H9 (cell line): ENCODE measurements around the gene TRIM26. TPM values are rescaled to one million over a fixed set of nuclear protein-coding genes. Genes with fewer than 3 reads are reported as not detected.

Experiments used
- DNase-seq: peaks from one replicate; pipeline ENCODE4 v3.0.0-alpha.2; 2017
- H2AFZ ChIP-seq: one replicate; pipeline ENCODE4 v1.6.1; 2013; ENCODE audit warnings: mild to moderate bottlenecking, low read length, control low read depth, moderate library complexity
- H2AK5ac ChIP-seq: 2 replicates; pipeline ENCODE4 v1.6.1; 2013; ENCODE audit warnings: low read length, control low read depth, mixed read lengths; ENCODE audit not compliant: insufficient read length
- H2BK120ac ChIP-seq: one replicate; pipeline ENCODE4 v1.6.1; 2013; ENCODE audit warnings: low read depth, mild to moderate bottlenecking, low read length, control low read depth, inconsistent platforms; ENCODE audit not compliant: poor library complexity, severe bottlenecking
- H2BK12ac ChIP-seq: 2 replicates; pipeline ENCODE4 v1.6.1; 2013; ENCODE audit warnings: low read length, control low read depth, mixed read lengths, low read depth; ENCODE audit not compliant: insufficient read length
- H2BK15ac ChIP-seq: 2 replicates; pipeline ENCODE4 v1.6.1; 2013; ENCODE audit warnings: low read depth, low read length, control low read depth
- H2BK20ac ChIP-seq: one replicate; pipeline ENCODE4 v1.6.1; 2013; ENCODE audit warnings: low read depth, mild to moderate bottlenecking, low read length, control low read depth, inconsistent platforms; ENCODE audit not compliant: poor library complexity, severe bottlenecking
- H2BK5ac ChIP-seq: 2 replicates; pipeline ENCODE4 v1.6.1; 2013; ENCODE audit warnings: low read length, control low read depth, mixed read lengths; ENCODE audit not compliant: insufficient read length
- H3K14ac ChIP-seq: 2 replicates; pipeline ENCODE4 v1.6.1; 2013; ENCODE audit warnings: low read length, control low read depth; ENCODE audit not compliant: insufficient read depth
- H3K18ac ChIP-seq: 2 replicates; pipeline ENCODE4 v1.6.1; 2013; ENCODE audit warnings: low read depth, mild to moderate bottlenecking, mixed read lengths, low read length, control low read depth; ENCODE audit not compliant: insufficient read length
- H3K23ac ChIP-seq: 2 replicates; pipeline ENCODE4 v1.6.1; 2013; ENCODE audit warnings: low read length, control low read depth, mixed read lengths, low read depth; ENCODE audit not compliant: insufficient read length
- H3K23me2 ChIP-seq: 2 replicates; pipeline ENCODE4 v1.6.1; 2013; ENCODE audit warnings: low read depth, mild to moderate bottlenecking, mixed read lengths, low read length, control low read depth; ENCODE audit not compliant: insufficient read length, poor library complexity, severe bottlenecking
- H3K27ac ChIP-seq: 2 replicates; pipeline ENCODE4 v1.5.1; 2013; ENCODE audit warnings: low read length, control low read depth, mixed read lengths, low read depth; ENCODE audit not compliant: insufficient read length
- H3K27me3 ChIP-seq: 2 replicates; pipeline ENCODE4 v1.6.1; 2013; ENCODE audit warnings: low read length, control low read depth, inconsistent platforms; ENCODE audit not compliant: insufficient read depth
- H3K4ac ChIP-seq: 2 replicates; pipeline ENCODE4 v1.6.1; 2013; ENCODE audit warnings: low read depth, mild to moderate bottlenecking, control low read depth, inconsistent platforms, low read length, moderate library complexity
- H3K4me1 ChIP-seq: 2 replicates; pipeline ENCODE4 v1.6.1; 2013; ENCODE audit warnings: low read length, control low read depth, inconsistent platforms; ENCODE audit not compliant: insufficient read depth
- H3K4me2 ChIP-seq: 2 replicates; pipeline ENCODE4 v1.6.1; 2013; ENCODE audit warnings: low read length, control low read depth, mixed read lengths; ENCODE audit not compliant: insufficient read length, insufficient read depth
- H3K56ac ChIP-seq: 2 replicates; pipeline ENCODE4 v1.6.1; 2013; ENCODE audit warnings: low read depth, mild to moderate bottlenecking, mixed read lengths, low read length, control low read depth; ENCODE audit not compliant: insufficient read length
- H3K79me1 ChIP-seq: 2 replicates; pipeline ENCODE4 v1.6.1; 2013; ENCODE audit warnings: low read depth, mild to moderate bottlenecking, moderate library complexity, low read length, control low read depth, inconsistent platforms; ENCODE audit not compliant: insufficient read depth, poor library complexity, severe bottlenecking
- H3K79me2 ChIP-seq: 2 replicates; pipeline ENCODE4 v1.6.1; 2013; ENCODE audit warnings: low read length, control low read depth, inconsistent platforms; ENCODE audit not compliant: insufficient read depth
- H3K9ac ChIP-seq: 2 replicates; pipeline ENCODE4 v1.6.1; 2013; ENCODE audit warnings: low read length, control low read depth, mixed read lengths; ENCODE audit not compliant: insufficient read length; ENCODE audit errors: extremely low read depth
- H3K9me3 ChIP-seq: one replicate; pipeline ENCODE4 v1.6.1; 2013; ENCODE audit warnings: low read depth, low read length, inconsistent platforms; ENCODE audit not compliant: control insufficient read depth
- H3T11ph ChIP-seq: one replicate; pipeline ENCODE4 v1.6.1; 2013; ENCODE audit warnings: mild to moderate bottlenecking, low read length, control low read depth, inconsistent platforms
- H4K20me1 ChIP-seq: one replicate; pipeline ENCODE4 v1.6.1; 2013; ENCODE audit not compliant: control insufficient read depth, insufficient read length, insufficient read depth
- H4K5ac ChIP-seq: 2 replicates; pipeline ENCODE4 v1.6.1; 2013; ENCODE audit warnings: low read depth, mild to moderate bottlenecking, mixed read lengths, low read length, control low read depth; ENCODE audit not compliant: insufficient read length
- H4K8ac ChIP-seq: replicated peaks from 2 replicates; pipeline ENCODE4 v1.6.1; 2013; ENCODE audit warnings: low read length, control low read depth, mixed read lengths, low read depth; ENCODE audit not compliant: insufficient read length
- H4K91ac ChIP-seq: 2 replicates; pipeline ENCODE4 v1.6.1; 2013; ENCODE audit warnings: low read depth, mild to moderate bottlenecking, moderate library complexity, mixed read lengths, low read length, control low read depth; ENCODE audit not compliant: insufficient read length
- H3K27ac Mint-ChIP-seq, 3 experiments: 2 replicates in 2 of 3; 3 replicates in 1 of 3; pipeline ENCODE4 v1.8.0; 2020 to 2021; ENCODE audit warnings: mixed read lengths in 3 of 3, mild to moderate bottlenecking in 1 of 3, moderate library complexity in 1 of 3
- H3K27me3 Mint-ChIP-seq: 2 replicates; pipeline ENCODE4 v1.8.0; 2021; ENCODE audit warnings: low read depth, mild to moderate bottlenecking, moderate library complexity, mixed read lengths
- H3K36me3 Mint-ChIP-seq, 3 experiments: 2 replicates in 2 of 3; 3 replicates in 1 of 3; pipeline ENCODE4 v1.8.0; 2020 to 2021; ENCODE audit warnings: low read depth in 3 of 3, mixed read lengths in 3 of 3; ENCODE audit not compliant: insufficient read depth in 1 of 3
- H3K4me1 Mint-ChIP-seq, 2 experiments: 2 replicates each; pipeline ENCODE4 v1.8.0; 2020; ENCODE audit warnings: mixed read lengths in 2 of 2
- H3K4me3 Mint-ChIP-seq, 2 experiments: 2 replicates in 1 of 2; 3 replicates in 1 of 2; pipeline ENCODE4 v1.8.0; 2020 to 2021; ENCODE audit warnings: mild to moderate bottlenecking in 2 of 2, mixed read lengths in 2 of 2, moderate library complexity in 1 of 2
- H3K9me3 Mint-ChIP-seq, 2 experiments: 2 replicates in 1 of 2; 3 replicates in 1 of 2; pipeline ENCODE4 v1.8.0; 2020; ENCODE audit warnings: mild to moderate bottlenecking in 2 of 2, mixed read lengths in 2 of 2, moderate library complexity in 1 of 2
- CTCF ChIP-seq: fragments of 200-600 bp; sonication (generic); conservative IDR thresholded peaks from 3 replicates; pipeline ENCODE4 v1.8.0; 2021; ENCODE audit warnings: antibody characterized with exemption, mild to moderate bottlenecking
- WGBS: extraction: QIAGEN DNeasy Blood & Tissue Kit; methylation state at CpG from one replicate; pipeline ENCODE4 v1.1.7; 2013; ENCODE audit warnings: missing lambda C conversion rate, low lambda C conversion rate, mixed read lengths; ENCODE audit not compliant: insufficient read length; ENCODE audit errors: extremely low coverage; 5-methylcytosine and 5-hydroxymethylcytosine counted together
- total RNA-seq: library from RNA; stranded (reverse); gene quantifications from 2 replicates; pipeline ENCODE4 v1.2.1, GENCODE V29; 2021

Gene TRIM26
- total RNA-seq, 1 experiment from 2014 or later, result 35.8 TPM

GRCh38 chr6:30188541-30188940 lies 24.7 kb downstream of the TRIM26 start:
- Histone ChIP-seq H2AK5ac (no peak overlapping the region), H2AFZ (no peak overlapping the region), H3K56ac (no peak overlapping the region), H4K8ac (no peak overlapping the region), H3K27ac (no peak overlapping the region), H3K23me2 (no peaks in the 10 kb centered on the region), H2BK15ac (no peak overlapping the region), H3K9ac (no peak overlapping the region), H3K14ac (no peak overlapping the region), H3K4me1 (no peaks in the 10 kb centered on the region), H2BK120ac (no peak overlapping the region), H3K9me3 (no peaks in the 10 kb centered on the region), H4K91ac (no peak overlapping the region), H2BK20ac (no peak overlapping the region), H3K79me1 (no peaks in the 10 kb centered on the region), H2BK5ac (no peak overlapping the region), H4K5ac (no peak overlapping the region), H2BK12ac (no peak overlapping the region), H3K27me3 (no peaks in the 10 kb centered on the region), H3K23ac (no peak overlapping the region), H3K4me2 (no peak overlapping the region), H3T11ph (no peak overlapping the region), H3K79me2 (no peaks in the 10 kb centered on the region), H4K20me1 (peaks cover 3% of the 10 kb centered on the region), H3K18ac (no peak overlapping the region), H3K4ac (no peak overlapping the region)
- Mint-ChIP-seq H3K27ac (no peak overlapping the region), H3K9me3 (no peaks in the 10 kb centered on the region; a peak in 1 of 5 replicates), H3K4me1 (no peaks in the 10 kb centered on the region), H3K4me3 (no peak overlapping the region), H3K36me3 (peaks cover 32 to 77% (median 58%) of the 10 kb centered on the region in 3 experiments), H3K27me3 (no peaks in the 10 kb centered on the region; the same call in 1 of the 2 replicates)
- no peak for TF ChIP-seq CTCF
- WGBS, result no CpG with 5 or more reads among the region's 5 CpGs
- DNase-seq, result no peak
